HepG2 (cell line): Measurements from ENCODE around the gene KAT14. TPM values are rescaled to one million over a fixed set of nuclear protein-coding genes. Genes with fewer than 3 reads are reported as not detected.
A peak's percentile ranks its signal among the peaks of the same experiment; 100 is the strongest.

ENCODE experiments used
- CEBPB ChIP-seq: IDR thresholded peaks from 2 replicates; pipeline ENCODE4 v1.6.1; 2011; ENCODE audit warnings: low read depth, low read length, improper control_type of control experiment, borderline replicate concordance
- EHMT2 ChIP-seq: fragments of 200-600 bp; sonication (generic); IDR thresholded peaks from 2 replicates; pipeline ENCODE4 v1.7.0; 2017; ENCODE audit warnings: antibody characterized with exemption, low read depth, low read length, borderline replicate concordance
- FOXJ3 ChIP-seq: sonication (generic); formaldehyde crosslinking; IDR thresholded peaks from 2 replicates; pipeline ENCODE4 v1.4.0; 2020; ENCODE audit warnings: missing genetic modification reagents, mild to moderate bottlenecking, borderline replicate concordance
- GTF3A ChIP-seq: sonication (generic); formaldehyde crosslinking; conservative IDR thresholded peaks from 2 replicates; pipeline ENCODE4 v1.4.0; 2020; ENCODE audit warnings: mild to moderate bottlenecking, missing genetic modification reagents
- HDAC1 ChIP-seq: sonication (generic); formaldehyde crosslinking; IDR thresholded peaks from 2 replicates; pipeline ENCODE4 v1.5.1; 2020; ENCODE audit warnings: mild to moderate bottlenecking, missing genetic modification reagents
- HNF4G ChIP-seq, 2 experiments: sonication (generic) in 1 of 2; formaldehyde crosslinking in 1 of 2; IDR thresholded peaks; 2 replicates each; pipeline versions ENCODE4 v1.4.0 to v1.6.1; 2011 to 2020; ENCODE audit warnings: borderline replicate concordance in 2 of 2, low read depth in 2 of 2, mild to moderate bottlenecking in 2 of 2, low read length in 1 of 2, missing genetic modification reagents in 1 of 2, moderate library complexity in 1 of 2
- HNRNPUL1 ChIP-seq: fragments of 200-400 bp; formaldehyde crosslinking; IDR thresholded peaks from 2 replicates; pipeline ENCODE4 v1.6.1; 2017; ENCODE audit warnings: low read depth, mild to moderate bottlenecking, low read length, moderate library complexity
- HOXA9 ChIP-seq: sonication (generic); formaldehyde crosslinking; IDR thresholded peaks from 2 replicates; pipeline ENCODE4 v1.8.1; 2022; ENCODE audit warnings: missing genetic modification reagents, mild to moderate bottlenecking, moderate library complexity, borderline replicate concordance
- JUND ChIP-seq: sonication (generic); formaldehyde crosslinking; IDR thresholded peaks from 2 replicates; pipeline ENCODE4 v1.8.0; 2022; ENCODE audit warnings: mild to moderate bottlenecking, missing genetic modification reagents
- KDM1A ChIP-seq: IDR thresholded peaks from 2 replicates; pipeline ENCODE4 v1.6.1; 2016; ENCODE audit warnings: missing compliant biosample characterization
- MEIS2 ChIP-seq: sonication (generic); formaldehyde crosslinking; IDR thresholded peaks from 2 replicates; pipeline ENCODE4 v1.9.0; 2021; ENCODE audit warnings: mild to moderate bottlenecking, missing genetic modification reagents
- MTA3 ChIP-seq: sonication (generic); formaldehyde crosslinking; IDR thresholded peaks from 2 replicates; pipeline ENCODE4 v1.4.0; 2020; ENCODE audit warnings: missing genetic modification reagents
- MXD4 ChIP-seq: IDR thresholded peaks from 2 replicates; pipeline ENCODE4 v1.6.1; 2016; ENCODE audit warnings: mild to moderate bottlenecking, missing biosample characterization, missing genetic modification reagents
- NFKBIZ ChIP-seq: IDR thresholded peaks from 2 replicates; pipeline ENCODE4 v1.6.1; 2018; ENCODE audit warnings: missing genetic modification reagents, missing compliant biosample characterization
- RFX1 ChIP-seq: fragments of 450-650 bp; IDR thresholded peaks from 2 replicates; pipeline ENCODE4 v1.6.1; 2017
- SNRNP70 ChIP-seq: fragments of 200-400 bp; formaldehyde crosslinking; IDR thresholded peaks from 2 replicates; pipeline ENCODE4 v1.6.1; 2017; ENCODE audit warnings: mild to moderate bottlenecking, low read depth, low read length, moderate library complexity
- ZNF138 ChIP-seq: sonication (generic); formaldehyde crosslinking; IDR thresholded peaks from 2 replicates; pipeline ENCODE4 v1.5.0; 2020; ENCODE audit warnings: mild to moderate bottlenecking, low read depth, missing genetic modification reagents
- ZNF790 ChIP-seq: sonication (generic); formaldehyde crosslinking; IDR thresholded peaks from 2 replicates; pipeline ENCODE4 v1.8.0; 2022; ENCODE audit warnings: missing genetic modification reagents, mild to moderate bottlenecking, borderline replicate concordance
- ZNF83 ChIP-seq: sonication (generic); formaldehyde crosslinking; IDR thresholded peaks from 2 replicates; pipeline ENCODE4 v1.4.0; 2020; ENCODE audit warnings: missing genetic modification reagents, mild to moderate bottlenecking, borderline replicate concordance
- ZNF891 ChIP-seq: sonication (generic); formaldehyde crosslinking; IDR thresholded peaks from 2 replicates; pipeline ENCODE4 v1.5.0; 2020; ENCODE audit warnings: mild to moderate bottlenecking, missing genetic modification reagents
- ZZZ3 ChIP-seq: sonication (generic); formaldehyde crosslinking; IDR thresholded peaks from 2 replicates; pipeline ENCODE4 v1.4.0; 2020; ENCODE audit warnings: missing genetic modification reagents, mild to moderate bottlenecking, borderline replicate concordance
- polyA plus RNA-seq, 8 experiments: library from polyadenylated mRNA; depleted of rRNA in 3 of 8; stranded (reverse) in 7 of 8; unstranded in 1 of 8; fragments of >200 nt; fragmentation: Illumina TruSeq in 4 of 8; extraction: Trizol in 4 of 8; gene quantifications; 2 replicates each; pipeline versions ENCODE4 v1.2.1 to v1.2.3, GENCODE V29; 2011 to 2016; ENCODE audit warnings: low read depth in 4 of 8, missing spikeins in 1 of 8, mixed read lengths in 1 of 8; ENCODE audit not compliant: insufficient read depth in 1 of 8
- total RNA-seq, 5 experiments: library from RNA; depleted of rRNA; stranded (reverse); fragments of >200 nt; fragmentation: Illumina TruSeq; extraction: Trizol; gene quantifications; 2 replicates each; pipeline ENCODE4 v1.2.3, GENCODE V29; 2016; ENCODE audit warnings: low read depth in 1 of 5
- TF ChIP-seq, protein P1 (sequence below): sonication (generic); formaldehyde crosslinking; IDR thresholded peaks from 2 replicates; pipeline ENCODE4 v1.5.0; 2020; ENCODE audit warnings: mild to moderate bottlenecking, missing genetic modification reagents, borderline replicate concordance
- TF ChIP-seq, protein P2 (sequence below): sonication (generic); formaldehyde crosslinking; IDR thresholded peaks from 2 replicates; pipeline ENCODE4 v1.8.0; 2022; ENCODE audit warnings: missing genetic modification reagents, mild to moderate bottlenecking, inconsistent platforms, borderline replicate concordance
- TF ChIP-seq, protein P3 (sequence below): sonication (generic); formaldehyde crosslinking; IDR thresholded peaks from 2 replicates; pipeline ENCODE4 v1.5.0; 2020; ENCODE audit warnings: missing genetic modification reagents, mild to moderate bottlenecking, borderline replicate concordance
- TF ChIP-seq, protein P4 (sequence below): sonication (generic); formaldehyde crosslinking; IDR thresholded peaks from 2 replicates; pipeline ENCODE4 v1.4.0; 2020; ENCODE audit warnings: missing genetic modification reagents

Gene KAT14
- total and polyA plus RNA-seq, 2 of the 13 experiments (the other 11 are each of a cell fraction or from before 2014, with no cell fraction given): 5.1 to 15.1 TPM

DNA sequence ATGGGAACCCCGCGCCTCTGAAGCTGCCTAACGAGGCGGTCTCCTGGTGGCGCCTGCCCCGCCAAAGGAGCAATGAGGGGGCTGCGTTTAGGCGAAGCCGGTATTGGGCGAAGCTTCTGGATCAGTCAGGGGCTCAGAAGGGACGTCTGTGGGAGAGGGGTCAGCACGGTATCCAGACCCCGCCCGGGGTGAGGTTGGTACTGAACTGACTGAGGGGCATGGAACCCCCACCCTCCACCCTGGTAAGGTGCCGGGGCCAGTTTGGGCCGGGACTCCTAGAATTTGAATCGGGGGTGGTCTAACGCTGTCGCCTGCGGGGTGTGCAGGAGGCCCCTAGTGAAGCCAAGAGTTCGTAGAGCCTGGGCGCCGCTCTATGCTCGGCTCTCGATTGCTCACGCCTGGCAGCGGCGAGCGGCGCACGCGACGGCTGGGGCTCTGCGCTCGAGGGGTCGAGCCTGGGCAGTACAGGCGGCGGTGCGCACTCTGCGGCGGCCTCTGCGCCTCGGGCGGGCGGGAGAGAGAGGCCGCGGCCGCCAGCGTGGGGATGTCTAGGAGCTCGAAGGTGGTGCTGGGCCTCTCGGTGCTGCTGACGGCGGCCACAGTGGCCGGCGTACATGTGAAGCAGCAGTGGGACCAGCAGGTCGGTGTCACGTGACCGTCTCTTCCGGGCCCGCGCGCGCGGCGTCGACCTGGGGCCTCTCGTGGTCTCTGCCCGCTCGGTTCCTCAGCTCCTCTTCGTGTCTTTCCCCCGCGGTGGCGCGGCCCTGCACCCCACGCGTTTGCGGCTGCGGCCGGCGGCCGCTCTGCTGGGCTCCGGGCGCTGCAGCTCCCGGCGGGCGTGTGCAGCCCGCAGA, at the start of gene KAT14, which contains the start of gene PET117 (continued):
- no peak for TF ChIP-seq KDM1A (CRISPR knock-in tag)
- TF ChIP-seq EHMT2: no peak
- TF ChIP-seq HDAC1 (CRISPR knock-in tag): peak; percentile 90
- TF ChIP-seq, protein P1, sequence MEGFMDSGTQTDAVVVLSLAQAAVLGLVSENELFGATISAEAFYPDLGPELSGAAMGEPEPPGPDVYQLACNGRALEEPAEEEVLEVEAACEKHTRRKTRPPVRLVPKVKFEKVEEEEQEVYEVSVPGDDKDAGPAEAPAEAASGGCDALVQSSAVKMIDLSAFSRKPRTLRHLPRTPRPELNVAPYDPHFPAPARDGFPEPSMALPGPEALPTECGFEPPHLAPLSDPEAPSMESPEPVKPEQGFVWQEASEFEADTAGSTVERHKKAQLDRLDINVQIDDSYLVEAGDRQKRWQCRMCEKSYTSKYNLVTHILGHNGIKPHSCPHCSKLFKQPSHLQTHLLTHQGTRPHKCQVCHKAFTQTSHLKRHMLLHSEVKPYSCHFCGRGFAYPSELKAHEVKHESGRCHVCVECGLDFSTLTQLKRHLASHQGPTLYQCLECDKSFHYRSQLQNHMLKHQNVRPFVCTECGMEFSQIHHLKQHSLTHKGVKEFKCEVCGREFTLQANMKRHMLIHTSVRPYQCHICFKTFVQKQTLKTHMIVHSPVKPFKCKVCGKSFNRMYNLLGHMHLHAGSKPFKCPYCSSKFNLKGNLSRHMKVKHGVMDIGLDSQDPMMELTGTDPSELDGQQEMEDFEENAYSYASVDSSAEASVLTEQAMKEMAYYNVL (CRISPR knock-in tag): peak; percentile 97
- TF ChIP-seq SNRNP70: peak; percentile 52; the same call in 1 of the 2 replicates
- peak; percentile 96 for TF ChIP-seq HOXA9
- peak; percentile 57; the same call in 1 of the 2 replicates for TF ChIP-seq HNF4G (IDR thresholded peaks at IDR 0.05; ENCODE audit: borderline replicate concordance, low read depth, low read length)
- peak; percentile 89 for TF ChIP-seq HNF4G (CRISPR knock-in tag; IDR thresholded peaks at IDR 0.05; ENCODE audit: borderline replicate concordance, low read depth)
- peak; percentile 88 for TF ChIP-seq NFKBIZ (CRISPR knock-in tag)
- peak; percentile 98 for TF ChIP-seq ZNF891 (CRISPR knock-in tag)
- TF ChIP-seq JUND: no peak
- TF ChIP-seq ZNF138 (CRISPR knock-in tag): peak; percentile 96
- peak; percentile 97 for TF ChIP-seq ZZZ3 (CRISPR knock-in tag)
- peak; percentile 74 for TF ChIP-seq FOXJ3 (CRISPR knock-in tag)
- peak; percentile 98 for TF ChIP-seq MXD4 (CRISPR knock-in tag)
- no peak; the same call in 1 of the 2 replicates for TF ChIP-seq RFX1
- TF ChIP-seq, protein P2, sequence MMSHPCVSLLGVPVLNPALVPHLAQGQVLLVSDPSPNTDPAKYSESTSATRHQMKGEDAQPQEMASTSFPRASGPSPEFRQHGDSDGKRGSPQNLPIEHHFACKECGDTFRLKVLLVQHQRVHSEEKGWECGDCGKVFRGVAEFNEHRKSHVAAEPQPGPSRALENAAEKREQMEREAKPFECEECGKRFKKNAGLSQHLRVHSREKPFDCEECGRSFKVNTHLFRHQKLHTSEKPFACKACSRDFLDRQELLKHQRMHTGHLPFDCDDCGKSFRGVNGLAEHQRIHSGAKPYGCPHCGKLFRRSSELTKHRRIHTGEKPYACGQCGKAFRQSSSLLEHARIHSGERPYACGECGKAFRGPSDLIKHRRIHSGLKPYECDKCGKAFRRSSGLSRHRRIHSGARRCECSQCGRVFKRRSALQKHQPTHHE (CRISPR knock-in tag): peak; percentile 99
- peak; percentile 85 for TF ChIP-seq HNRNPUL1
- TF ChIP-seq MTA3 (CRISPR knock-in tag): no peak; the same call in 1 of the 2 replicates
- TF ChIP-seq, protein P3, sequence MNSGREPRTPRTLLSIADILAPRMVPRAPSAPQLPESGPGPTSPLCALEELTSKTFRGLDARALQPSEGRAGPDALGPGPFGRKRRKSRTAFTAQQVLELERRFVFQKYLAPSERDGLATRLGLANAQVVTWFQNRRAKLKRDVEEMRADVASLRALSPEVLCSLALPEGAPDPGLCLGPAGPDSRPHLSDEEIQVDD (CRISPR knock-in tag): peak; percentile 93; the same call in 1 of the 2 replicates
- TF ChIP-seq, protein P4, sequence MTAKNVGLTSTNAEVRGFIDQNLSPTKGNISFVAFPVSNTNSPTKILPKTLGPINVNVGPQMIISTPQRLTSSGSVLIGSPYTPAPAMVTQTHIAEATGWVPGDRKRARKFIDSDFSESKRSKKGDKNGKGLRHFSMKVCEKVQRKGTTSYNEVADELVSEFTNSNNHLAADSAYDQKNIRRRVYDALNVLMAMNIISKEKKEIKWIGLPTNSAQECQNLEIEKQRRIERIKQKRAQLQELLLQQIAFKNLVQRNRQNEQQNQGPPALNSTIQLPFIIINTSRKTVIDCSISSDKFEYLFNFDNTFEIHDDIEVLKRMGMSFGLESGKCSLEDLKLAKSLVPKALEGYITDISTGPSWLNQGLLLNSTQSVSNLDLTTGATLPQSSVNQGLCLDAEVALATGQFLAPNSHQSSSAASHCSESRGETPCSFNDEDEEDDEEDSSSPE: peak; percentile 94
- peak; percentile 99 for TF ChIP-seq MEIS2 (CRISPR knock-in tag)
- TF ChIP-seq CEBPB: no peak
- peak; percentile 96; the same call in 1 of the 2 replicates for TF ChIP-seq ZNF83 (CRISPR knock-in tag)
- peak; percentile 99; the same call in 1 of the 2 replicates for TF ChIP-seq ZNF790 (CRISPR knock-in tag)
- no peak for TF ChIP-seq GTF3A
